ENCODE results near the gene MFSD6. TPM values are rescaled to one million over a fixed set of nuclear protein-coding genes. Genes with fewer than 3 reads are reported as not detected.
"Not testable (repeated sequence)": the region's sequence is repeated elsewhere in the genome, so short reads cannot be mapped to it uniquely, and the experiment has no call there.

MFSD6 gene
- 10 to 100 TPM; 14.2 to 18.1 (median 15.7) TPM for polyA plus RNA-seq (ENCODE audit: insufficient read length in 4 of 4)

GRCh38 chr2:190407662-190408537 is at the start of gene MFSD6:
MFSD6 (plus strand) TSS chr2:190408355; CDS start chr2:190436030, 27,675 bp downstream.
- DNase-seq (ENCODE audit: low read depth in 4 of 4, low spot score in 3 of 4): peak in 1 of 4 donors; percentile 20

DNA sequence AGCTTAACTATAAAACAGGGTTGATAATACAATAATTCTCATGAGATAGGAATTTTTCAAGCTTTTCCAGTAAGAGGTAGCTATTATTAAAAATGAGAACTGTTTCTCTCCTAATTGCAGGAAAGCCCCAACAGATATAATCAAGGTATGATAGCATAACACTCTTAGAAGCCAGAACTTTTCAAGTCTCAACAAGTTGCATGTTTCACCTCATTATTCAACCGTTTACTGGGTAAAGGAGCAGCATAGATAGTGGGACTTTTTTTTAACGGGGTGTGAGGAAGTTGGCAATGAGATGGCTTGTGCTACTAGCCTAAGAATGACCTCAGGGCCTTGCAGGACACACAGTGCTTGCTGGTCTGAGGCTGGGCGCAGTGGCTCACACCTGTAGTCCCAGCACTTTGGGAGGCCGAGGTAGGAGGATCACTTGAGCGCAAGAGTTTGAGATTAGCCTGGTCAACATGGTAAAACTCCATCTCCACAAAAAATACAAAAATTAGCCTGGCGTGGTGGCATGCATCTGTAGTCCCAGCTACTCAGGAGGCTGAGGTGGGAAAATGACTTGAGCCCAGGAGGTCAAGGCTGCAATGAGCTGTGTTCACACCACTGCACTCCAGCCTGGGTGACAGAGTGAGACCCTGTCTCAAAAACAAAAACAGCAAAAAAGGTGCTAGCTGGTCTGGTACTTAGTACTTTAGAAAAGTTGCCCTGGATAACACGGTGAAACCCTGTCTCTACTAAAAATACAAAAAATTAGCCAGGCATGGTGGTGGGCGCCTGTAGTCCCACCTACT is 49.3 kb upstream of the MFSD6 start:
- not testable (repeated sequence) for DNase-seq (ENCODE audit: low read depth in 4 of 4, low spot score in 3 of 4)

GRCh38 chr2:190360561-190360960 is 47.6 kb upstream of the MFSD6 start:
- DNase-seq (ENCODE audit: low read depth in 4 of 4, low spot score in 3 of 4): no peak

DNA sequence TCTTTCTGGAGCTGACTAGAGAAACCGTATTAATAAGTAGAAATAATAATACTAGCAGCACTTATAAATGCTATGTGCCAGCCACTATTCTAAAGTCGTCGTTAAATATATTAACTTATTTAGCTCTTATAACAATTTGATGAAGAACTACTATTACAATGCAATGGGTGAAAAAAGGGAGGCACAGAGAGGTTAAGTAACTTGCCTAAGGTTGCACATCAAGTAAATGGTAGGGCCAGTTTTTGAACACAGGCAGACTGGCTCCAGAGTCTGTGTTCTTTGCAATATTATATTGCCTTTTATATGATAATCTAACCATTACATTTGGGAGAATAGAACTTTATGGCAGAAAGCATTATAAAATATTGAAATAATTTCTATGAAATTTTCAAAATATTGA is 47.2 kb upstream of the MFSD6 start:
- no peak for DNase-seq (ENCODE audit: low read depth in 4 of 4, low spot score in 3 of 4)

GRCh38 chr2:190361572-190361971 is 46.6 kb upstream of the MFSD6 start:
- no peak for DNase-seq (ENCODE audit: low read depth in 4 of 4, low spot score in 3 of 4)

DNA sequence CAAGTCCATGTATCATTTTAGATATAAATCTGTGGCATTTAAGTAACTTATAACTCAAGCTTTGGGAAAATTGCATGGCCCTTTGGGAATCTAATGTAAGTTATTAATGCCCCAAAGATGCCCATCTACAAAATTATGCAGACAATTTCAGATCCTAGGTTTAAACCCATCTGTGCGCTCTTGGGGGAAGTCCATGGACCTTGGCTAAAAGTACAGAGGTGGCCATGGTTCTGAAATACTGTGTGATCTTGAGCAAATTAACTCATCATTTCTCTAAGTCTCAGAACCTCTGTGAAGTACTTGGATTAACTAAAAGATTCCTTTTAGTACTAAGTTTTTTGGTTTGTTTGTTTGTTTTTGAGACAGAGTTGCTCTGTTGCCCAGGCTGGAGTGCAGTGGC is 45.3 kb upstream of the MFSD6 start:
- no peak for DNase-seq (ENCODE audit: low read depth in 4 of 4, low spot score in 3 of 4)

DNA sequence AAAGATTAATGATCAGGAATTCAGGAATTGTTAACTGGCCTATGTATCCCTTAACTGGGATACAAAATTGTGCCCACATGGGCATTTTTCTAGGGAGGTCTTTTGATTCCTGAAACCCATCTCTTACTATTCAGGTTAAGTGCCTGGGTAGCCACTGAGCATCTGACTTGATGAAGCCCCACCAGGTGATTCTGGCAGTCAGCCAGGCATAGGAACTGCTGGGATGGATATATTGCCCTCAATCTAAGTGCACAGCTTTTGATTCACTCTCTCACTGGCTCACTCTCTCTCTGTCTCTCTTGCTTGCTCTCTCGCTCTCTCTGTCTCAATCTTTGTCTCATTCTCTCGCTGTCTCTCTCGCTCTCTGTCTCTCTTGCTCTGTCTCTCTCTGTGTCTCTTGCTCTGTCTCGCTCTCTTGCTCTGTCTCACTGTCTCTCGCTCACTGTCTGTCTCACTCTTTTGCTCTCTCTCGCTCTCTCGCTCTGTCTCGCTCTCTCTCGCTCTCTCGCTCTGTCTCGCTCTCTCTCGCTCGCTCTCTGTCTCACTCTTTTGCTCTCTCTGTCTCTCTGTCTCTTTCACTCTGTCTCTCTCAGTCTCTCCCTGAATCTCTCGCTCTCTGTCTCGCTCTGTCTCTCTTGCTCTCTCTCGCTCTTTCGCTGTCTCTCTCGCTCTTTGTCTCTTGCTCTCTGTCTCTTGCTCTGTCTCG is 42.5 kb upstream of the MFSD6 start:
- DNase-seq (ENCODE audit: low read depth in 4 of 4, low spot score in 3 of 4): no peak

- DNase-seq (ENCODE audit: low read depth in 4 of 4, low spot score in 3 of 4): no peak
Measured at GRCh38 chr2:190366248-190366753, 41.9 kb upstream of the MFSD6 start.

DNA sequence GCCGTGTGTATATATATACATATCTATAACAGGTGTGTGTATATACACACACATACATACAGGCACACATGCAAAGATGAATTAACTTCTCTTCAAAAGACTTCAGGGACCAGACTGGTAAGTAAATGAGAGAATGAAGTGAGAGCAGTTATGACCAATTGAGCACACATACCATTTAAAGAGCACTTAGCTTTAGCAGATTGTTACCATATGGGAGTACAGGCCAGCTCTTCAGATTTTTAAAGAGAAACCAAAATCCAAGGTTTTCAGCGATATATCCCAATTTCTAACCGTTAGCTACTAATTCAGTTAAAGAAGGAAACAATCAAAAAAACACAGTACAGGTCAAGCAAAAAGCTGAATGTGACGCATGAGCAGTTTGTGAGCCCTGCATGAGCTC is 41.1 kb upstream of the MFSD6 start:
- DNase-seq (ENCODE audit: low read depth in 4 of 4, low spot score in 3 of 4): no peak

- no peak for DNase-seq (ENCODE audit: low read depth in 4 of 4, low spot score in 3 of 4)
Measured at GRCh38 chr2:190369635-190370034, 38.5 kb upstream of the MFSD6 start.

DNA sequence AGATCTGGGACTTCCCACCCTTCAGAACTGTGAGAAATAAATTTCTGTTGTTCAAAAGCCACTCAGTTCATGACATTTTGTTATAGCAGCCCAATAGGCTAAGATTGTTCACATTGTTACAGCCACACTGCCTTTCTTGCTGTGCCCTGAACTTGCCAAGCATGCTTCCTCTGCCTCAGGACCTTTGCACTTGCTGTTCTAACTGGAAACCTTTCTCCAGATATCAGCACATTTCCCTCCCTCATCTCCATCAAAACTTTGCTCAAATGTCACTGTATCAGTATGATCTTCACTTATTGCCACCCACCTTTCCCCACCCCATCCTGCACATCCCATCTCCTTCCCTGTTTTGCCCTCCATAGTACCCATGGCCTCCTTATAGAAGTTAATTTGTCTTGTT is 32.1 kb upstream of the MFSD6 start:
- DNase-seq (ENCODE audit: low read depth in 4 of 4, low spot score in 3 of 4): no peak

- no peak for DNase-seq (ENCODE audit: low read depth in 4 of 4, low spot score in 3 of 4)
Measured at GRCh38 chr2:190376591-190377245, 31.4 kb upstream of the MFSD6 start.

- DNase-seq (ENCODE audit: low read depth in 4 of 4, low spot score in 3 of 4): no peak
Measured at GRCh38 chr2:190378880-190379237, 29.3 kb upstream of the MFSD6 start.

GRCh38 chr2:190379249-190379964 is 28.7 kb upstream of the MFSD6 start:
- no peak for DNase-seq (ENCODE audit: low read depth in 4 of 4, low spot score in 3 of 4)

- DNase-seq (ENCODE audit: low read depth in 4 of 4, low spot score in 3 of 4): no peak
Measured at GRCh38 chr2:190380962-190381412, 27.2 kb upstream of the MFSD6 start.

DNA sequence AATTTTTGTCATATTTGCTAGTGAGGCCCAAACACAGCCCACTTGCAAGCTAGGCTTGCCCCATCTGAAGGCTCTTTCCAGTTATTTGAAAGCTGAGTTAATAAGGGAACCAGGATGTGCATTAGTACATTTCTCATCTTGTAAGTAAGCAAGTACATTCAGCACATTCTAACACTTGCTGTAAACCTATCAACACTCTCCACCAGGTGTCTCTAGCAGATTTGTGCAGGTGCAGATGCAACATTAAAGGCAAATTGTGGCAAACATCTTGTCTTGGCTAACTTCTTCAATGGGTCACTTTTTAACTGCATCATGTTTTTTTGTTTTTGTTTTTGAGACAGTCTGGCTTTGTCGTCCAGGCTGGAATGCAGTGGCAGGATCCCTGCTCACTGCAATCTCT is 25.3 kb upstream of the MFSD6 start:
- DNase-seq (ENCODE audit: low read depth in 4 of 4, low spot score in 3 of 4): peak in 2 of 4 donors; percentile 21 to 34

GRCh38 chr2:190387422-190387821 is 20.7 kb upstream of the MFSD6 start:
- no peak for DNase-seq (ENCODE audit: low read depth in 4 of 4, low spot score in 3 of 4)

DNA sequence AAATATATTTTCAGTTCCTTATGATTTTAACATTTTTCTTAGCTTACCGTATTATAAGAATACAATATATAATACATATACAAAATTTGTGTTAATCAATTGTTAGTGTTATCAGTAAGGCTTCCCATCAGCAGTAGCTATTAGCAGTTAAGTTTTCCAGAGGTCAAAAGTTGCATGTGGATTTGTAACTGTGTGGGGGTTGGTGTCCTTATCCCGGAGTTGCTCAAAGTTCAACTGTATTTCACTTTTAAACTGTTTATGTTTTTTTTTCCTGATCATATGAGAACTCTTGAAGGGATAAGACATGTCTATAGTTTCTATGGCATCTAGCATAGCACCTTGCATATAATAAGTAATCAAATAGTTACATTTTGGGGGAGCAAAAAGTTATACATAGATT is 11.9 kb upstream of the MFSD6 start:
- no peak for DNase-seq (ENCODE audit: low read depth in 4 of 4, low spot score in 3 of 4)

GRCh38 chr2:190402986-190403603 is 5.1 kb upstream of the MFSD6 start:
- no peak for DNase-seq (ENCODE audit: low read depth in 4 of 4, low spot score in 3 of 4)

Data from right renal pelvis (tissue), 4 donors.